NCI-H2196 (cell line): Measurements from ENCODE around the gene ARHGAP31.
"Not testable (repeated sequence)": the region's sequence is repeated elsewhere in the genome, so short reads cannot be mapped to it uniquely, and the experiment has no call there.

Experiments used
- DNase-seq: peaks from one replicate; lab custom pipeline; 2025; ENCODE audit not compliant: unreplicated experiment; lab: John Stamatoyannopoulos, UW

The ARHGAP31 gene

DNA sequence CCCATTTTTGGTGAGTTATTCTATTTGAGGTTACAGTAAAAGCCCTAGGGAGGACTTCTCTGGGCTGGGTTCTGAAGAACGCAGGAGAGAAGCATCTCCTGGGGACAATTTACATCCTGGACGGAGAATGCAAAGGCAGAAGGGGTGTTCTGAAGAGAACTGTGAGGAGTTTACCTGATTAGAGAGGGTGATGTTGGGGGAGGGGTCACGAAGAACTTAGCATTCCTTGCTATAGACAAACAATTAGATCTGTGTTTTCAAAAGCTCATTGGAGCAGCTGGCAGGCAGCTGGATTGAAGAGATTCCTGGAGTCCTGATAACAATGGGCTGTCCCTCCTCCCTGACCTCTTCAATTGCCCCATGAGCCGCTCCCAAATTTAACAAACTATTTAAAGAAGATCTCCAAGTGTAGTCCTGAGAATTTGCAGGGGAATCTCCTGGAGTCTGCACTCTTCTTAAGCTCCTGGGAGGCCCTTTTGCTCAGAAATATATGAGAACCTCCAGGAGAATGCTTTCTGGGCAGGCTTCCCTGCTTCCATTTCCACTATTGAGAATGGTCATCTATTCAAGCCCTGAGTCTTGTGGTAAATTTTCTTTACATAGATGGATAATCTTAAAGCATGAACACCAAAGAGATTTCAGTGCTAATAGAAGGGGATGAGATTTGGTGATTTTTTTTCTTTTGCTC lies 55.3 kb downstream of the ARHGAP31 start:
- DNase-seq: no peak

DNA sequence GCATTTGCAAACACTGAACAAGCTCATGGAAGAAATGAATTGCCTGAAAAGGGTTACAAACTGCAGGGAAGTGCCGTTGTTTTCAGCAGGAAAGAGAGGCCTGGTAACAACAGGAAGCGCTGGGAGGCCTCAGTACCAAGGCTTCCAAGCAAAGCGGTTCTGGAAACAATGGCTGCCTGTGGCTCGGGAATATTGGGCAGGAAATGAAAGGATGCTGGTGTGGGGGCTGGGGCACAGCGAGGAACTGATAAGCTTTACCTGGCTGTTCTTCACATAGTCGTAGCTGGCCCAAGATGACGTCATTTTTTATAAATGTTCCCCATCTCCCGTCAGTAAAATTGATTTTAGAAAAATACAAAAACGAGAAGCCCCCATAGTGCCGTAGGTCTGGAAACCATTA lies 55.9 kb downstream of the ARHGAP31 start:
- no peak for DNase-seq

DNA sequence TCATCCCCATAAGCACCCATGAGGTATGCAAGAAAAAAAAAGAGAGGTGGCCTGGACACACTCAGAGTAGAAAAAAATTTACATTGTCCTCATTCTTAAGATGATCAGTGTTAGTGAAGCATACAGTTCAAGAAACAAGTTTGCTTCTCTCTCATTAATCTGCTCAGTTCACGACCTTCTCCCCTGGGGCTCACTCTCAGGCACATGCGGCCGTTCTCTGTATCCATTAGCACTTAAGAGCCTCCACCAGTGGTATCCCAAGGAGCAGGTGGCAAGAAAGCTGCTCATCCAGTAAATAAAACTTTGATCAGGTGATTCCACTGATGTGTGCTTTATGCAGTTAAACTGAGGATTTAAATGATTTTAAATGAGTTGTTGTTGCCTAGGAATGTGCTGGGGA lies 57.4 kb downstream of the ARHGAP31 start:
- no peak for DNase-seq

DNA sequence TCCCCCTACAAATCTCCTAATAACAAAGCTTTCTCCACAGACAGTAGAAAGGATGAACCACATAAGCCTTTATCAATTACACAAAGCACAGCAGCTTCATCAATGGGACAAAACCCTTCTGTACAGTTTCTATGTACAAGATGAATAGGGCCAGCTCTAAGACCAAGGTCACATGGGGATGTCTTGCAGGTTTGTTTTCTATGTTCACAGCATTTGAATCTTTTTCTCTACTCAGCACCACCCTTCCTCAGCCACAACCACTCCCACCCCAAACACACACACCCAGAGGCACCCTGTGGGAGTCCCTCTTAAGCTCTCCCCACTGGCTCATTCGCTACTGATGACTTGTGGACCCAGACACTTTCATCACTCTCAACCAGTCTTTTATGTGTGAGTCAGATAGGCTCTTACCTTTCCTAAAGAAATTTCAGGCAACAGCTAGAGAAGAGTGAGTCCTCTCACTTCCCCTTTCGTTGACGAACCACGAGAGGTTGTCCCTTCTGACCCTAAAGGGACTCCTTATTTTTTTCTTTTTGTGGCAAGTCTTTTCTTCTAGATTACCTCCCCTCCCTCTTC lies 57.9 kb downstream of the ARHGAP31 start:
- no peak for DNase-seq

DNA sequence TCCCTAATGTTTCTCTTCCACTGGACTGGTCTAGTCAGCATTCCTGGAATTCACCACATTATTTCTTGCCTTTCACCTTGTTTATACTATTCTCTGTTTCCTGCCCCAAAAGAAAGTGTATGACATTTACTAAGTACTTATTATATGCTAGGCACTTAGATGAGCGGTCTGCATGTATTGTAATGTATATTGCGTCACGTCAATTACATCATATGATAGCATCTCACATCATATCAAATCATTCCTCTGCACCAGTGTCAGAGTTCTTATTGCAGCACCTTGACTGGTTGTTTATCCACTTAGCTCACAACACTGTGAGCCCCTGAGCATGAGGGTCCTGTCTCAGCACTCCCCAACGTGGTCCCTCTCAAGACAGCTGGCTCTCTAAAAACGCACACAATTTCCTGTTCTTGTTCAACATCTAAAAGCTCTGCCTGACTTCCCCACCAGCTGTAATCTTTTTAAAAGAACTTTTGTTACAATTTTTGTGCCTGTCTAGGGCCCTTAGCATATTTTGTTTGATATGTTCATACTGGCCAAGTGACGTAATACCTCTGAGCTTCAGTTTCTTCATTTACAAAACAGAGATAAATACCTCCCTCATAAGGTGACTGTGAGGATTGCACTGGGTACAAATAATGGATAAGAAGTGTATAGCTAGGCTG lies 58.8 kb downstream of the ARHGAP31 start:
- DNase-seq: no peak

DNA sequence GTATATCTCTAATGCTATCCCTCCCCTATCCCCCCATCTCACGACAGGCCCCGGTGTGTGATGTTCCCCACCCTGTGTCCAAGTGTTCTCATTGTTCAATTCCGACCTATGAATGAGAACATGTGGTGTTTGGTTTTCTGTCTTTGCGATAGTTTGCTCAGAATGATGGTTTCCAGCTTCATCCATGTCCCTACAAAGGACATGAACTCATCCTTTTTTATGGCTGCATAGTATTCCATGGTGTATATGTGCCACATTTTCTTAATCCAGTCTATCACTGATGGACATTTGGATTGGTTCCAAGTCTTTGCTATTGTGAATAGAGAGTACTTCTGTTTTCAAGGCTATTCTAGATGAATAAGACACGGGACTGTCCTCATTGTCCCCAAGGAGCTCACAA lies 61.4 kb downstream of the ARHGAP31 start:
- DNase-seq: not testable (repeated sequence)

DNA sequence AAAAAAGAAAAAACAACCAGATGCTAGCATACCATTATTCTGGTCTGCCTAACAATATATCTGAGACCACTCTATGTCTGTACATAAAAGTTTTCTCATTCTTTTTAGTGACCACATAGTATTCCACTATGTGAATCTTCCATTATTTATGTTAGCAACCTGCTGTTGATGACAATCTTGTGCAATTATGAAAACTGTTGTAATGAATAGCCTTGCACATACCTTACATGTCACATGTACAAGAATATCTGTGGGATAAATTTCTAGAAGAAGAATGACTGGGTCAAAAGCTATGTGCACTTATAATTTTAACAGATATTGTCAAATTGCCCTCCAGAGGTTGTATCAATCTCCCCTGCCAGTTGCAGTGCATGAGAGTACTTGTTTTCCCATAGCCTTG lies 62.5 kb downstream of the ARHGAP31 start:
- DNase-seq: no peak

DNA sequence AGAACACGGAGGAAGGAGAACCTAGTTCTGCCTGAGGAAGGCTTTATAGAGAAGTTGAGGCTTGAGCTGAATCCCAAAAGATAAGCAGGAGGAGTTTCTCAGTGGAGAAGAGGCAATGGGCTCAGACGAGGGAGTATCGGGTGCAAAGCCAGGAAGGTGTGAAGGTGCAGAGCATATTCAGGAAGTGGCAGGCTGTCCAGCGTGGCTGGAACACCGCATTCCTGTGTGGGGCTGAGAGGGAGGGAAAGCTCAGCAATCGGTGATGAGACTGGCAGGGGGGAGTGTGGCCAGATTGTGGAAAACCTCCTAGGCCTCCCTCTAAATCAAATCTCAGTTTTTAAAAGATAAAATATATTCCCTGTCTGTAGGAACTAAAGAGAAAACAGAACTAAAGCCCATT lies 63.0 kb downstream of the ARHGAP31 start:
- no peak for DNase-seq

DNA sequence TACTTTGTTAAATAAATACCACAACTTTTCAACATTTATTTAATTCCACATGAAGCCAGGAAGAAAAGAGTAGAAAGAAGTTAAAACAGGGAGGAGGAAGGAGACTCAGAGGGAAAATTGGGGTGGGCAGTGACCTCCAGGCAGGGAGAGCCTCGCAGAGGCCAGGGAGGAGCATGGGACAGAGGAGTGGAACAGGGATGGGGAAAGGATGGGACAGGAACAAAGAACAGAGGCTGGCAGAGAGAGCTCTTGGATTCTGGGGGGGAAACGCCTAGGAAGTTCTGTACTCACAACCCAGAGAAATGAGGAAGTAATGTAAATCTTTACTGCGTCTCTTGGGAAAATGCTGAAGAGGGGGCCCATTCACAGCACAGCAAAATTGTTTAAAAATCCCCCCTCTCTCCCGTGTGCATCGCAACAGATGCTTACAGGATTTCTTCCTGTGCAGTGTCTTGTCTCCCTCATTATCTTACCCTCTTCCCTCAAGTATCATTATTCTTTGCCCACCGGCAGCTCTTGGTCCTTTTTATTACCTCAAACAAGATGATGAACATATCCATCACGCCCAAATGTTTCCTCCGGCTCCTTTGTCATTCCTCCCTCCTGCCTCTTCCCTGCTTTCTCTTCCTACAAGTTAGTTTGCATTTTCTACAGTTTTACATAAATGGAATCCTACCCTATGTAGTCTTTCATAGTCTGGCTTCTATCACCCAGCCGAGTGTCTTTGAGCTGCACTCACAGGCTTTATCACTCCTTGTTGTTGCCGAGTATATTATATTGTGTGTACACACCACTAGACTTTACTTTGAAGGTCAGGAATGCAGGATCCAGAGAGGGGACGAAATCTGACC lies 65.5 kb downstream of the ARHGAP31 start:
- no peak for DNase-seq

DNA sequence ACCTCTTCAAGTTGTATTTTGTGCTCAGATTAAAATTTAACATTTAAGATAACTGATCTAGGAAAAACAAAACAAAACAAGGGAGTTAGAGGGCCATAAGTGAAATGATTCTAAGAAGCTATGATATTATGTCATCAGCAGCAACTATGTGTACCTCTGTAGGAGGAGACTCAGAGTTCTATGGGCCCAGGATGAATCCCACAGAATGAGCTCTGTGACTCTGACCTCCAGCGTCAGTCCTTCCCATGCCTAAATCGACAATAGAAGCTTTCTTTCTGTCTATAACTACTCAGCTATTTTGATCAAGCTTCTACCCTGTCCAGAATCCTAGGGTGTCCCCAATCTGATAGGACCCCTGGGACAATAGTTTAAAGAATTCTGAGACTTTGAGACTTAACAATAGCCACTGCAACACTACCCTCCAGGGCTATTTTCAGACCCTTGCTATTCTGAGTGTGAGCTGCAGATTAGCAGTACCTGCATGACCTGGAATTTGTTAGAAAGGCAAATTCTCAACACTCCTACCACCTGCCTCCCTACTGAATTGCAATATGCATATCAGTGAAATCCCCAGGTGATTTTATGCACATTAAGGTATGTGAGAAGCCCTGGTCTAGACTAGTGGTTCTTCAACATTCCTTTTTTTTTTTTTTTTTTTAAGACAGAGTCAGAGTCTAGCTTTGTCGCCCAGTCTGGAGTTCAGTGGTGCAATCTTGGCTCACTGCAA lies 66.7 kb downstream of the ARHGAP31 start:
- DNase-seq: no peak

DNA sequence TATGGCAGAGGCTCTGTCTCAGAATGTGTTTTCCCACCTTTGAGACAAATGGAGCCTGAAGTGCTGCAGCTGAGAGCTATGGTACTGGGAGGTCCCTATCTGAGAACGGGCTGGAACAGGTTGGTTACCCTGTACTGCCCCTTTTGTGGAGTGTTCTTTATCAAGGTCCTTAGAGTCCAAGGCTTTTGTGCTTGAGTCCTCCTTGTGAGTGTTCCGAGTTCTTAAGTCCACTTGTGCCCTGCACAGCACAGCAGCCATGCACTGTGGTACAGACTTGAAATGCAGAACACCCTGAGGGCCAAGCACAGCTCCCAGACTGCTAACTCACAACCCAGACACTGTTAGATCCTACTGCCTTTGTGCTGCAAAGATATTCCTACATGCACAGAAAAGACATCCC lies 67.8 kb downstream of the ARHGAP31 start:
- no peak for DNase-seq

DNA sequence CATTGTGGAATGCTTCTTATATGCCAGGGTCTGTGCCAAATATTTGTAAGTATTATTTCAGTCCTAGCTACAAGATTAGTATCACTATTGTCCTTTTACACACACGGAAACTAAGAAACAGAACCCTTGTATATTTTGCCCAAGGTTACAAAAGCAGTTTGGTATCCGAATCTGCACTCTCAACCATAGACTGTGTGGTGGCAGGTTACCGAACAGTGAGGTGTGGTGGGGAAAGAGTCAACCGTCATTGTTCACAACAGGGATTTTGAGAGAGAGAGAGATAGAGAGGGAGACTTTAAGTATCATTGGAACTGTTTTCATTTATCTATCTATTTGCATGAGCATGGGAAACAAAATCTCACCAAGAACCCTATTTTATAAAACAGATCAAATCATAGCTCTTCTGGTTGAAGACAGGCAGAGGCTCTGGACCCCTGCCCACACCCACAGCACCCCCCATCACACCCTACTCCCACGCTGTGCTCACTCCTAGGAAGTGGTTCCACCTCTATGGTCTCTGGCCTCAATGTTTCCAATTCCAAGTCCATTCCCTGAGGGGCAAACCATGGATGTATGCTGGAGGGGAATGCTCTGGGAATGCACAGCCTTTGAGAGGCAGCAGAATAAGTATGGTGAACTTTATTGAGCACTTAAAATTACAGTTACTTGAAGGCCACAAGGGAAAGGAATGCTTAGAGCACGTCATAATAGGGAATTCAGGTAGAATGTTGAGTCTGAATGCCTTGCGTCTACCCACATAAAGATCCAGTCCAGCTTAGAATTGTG lies 69.0 kb downstream of the ARHGAP31 start:
- DNase-seq: no peak

DNA sequence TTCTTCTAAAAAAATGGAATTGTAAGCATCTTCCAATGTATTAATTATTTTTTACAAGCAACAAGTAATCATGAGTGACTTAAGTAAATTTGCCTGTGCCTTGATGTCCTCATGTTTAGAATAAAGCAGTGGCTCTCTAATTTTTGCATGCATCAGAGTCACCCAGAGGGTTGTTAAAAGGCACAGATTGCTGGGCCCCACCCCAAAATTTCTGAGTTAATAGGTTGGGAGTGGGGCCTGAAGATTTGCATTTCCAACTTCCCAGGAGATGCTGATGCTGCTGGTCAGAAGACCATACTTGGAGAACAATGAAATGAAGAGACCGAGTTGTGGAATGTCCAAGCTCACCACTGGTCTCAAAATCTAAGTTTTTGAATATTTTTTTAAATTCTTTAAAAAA lies 70.2 kb downstream of the ARHGAP31 start:
- no peak for DNase-seq

DNA sequence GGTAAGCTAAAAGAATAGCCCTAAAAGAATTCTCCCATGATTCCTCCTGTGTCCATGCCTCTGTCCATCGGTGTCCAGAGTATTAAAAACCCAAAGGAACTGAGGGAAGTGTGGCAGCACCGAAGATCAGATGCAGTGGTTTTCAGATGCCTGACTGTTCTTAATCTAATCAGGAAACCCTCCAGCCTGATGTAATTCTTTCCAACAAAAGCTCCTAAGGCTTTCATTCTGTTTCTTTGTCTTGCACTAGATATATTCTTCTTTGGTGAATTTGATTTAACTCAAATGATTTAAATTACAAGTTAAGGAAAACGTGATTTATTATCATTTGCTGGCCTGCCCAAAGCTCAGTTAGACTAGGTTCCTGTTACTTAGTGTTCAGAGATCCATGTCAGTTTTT lies 71.2 kb downstream of the ARHGAP31 start:
- no peak for DNase-seq

DNA sequence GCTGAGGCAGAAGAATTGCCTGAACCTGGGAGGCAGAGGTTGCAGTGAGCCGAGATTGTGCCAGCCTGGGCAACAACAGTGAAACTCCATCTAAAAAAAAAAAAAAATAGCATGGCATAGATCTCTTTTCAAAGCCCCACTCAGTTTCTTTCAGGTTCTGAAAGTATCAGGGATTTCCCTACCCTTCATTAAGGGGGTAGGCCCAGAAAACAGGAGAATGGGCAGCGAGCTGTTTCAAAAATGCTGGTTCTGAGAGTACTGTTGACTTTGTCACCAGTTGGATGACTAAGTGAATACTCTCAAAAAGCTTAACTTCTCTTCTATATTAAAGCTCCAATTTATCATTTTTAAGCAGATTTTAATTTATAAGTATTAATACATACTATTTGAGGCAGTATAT lies 72.8 kb downstream of the ARHGAP31 start:
- no peak for DNase-seq

DNA sequence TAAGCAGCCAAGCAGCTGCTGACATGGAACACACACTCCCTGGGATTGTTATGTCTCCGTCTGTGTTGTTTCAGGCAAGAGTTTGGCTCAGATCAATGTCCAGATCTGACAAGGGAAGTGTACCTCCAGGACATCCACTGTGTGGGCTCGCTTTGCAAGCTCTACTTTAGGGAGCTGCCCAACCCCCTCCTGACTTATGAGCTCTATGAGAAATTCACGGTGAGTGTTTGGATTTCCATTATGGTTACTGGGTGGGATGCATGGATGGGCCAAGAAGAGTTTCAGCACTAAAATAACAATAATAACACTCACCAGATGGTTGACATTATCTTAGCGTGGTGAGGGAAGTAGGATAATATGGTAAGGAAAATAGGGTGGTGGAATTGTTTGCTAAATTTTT lies 74.1 kb downstream of the ARHGAP31 start:
- no peak for DNase-seq

DNA sequence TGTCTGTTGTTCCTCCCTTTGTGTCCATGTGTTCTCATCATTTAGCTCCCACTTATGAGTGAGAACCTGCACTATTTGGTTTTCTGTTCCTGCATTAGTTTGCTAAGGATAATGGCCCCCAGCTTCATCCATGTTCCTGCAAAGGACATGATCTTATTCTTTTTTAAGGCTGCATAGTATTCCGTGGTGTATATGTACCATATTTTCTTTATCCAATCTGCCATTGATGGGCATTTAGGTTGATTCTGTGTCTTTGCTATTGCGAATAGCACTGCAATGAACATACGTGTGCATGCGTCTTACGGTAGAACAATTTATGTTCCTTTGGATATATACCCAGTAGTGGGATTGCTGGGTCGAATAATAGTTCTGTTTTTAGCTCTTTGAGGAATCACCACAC lies 77.6 kb downstream of the ARHGAP31 start:
- DNase-seq: not testable (repeated sequence)

DNA sequence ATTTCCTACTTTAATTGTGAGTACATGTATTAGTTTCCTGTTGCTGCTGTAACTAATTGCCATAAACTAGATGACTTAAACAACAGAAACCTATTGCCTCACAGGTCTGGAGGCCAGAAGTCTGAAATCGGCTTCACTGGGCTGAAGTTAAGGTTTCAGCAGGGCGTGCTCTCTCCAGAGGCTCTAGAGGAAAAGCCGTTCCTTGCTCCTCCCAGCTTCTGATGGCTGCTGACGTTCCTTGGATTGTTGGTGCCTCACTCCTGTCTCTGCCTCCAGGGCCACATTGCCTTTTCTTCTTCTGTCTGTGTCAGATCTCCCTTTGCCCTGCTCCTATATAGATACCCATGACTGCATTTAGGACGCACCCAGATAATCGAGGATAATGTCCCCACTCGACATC lies 80.9 kb downstream of the ARHGAP31 start:
- DNase-seq: no peak

DNA sequence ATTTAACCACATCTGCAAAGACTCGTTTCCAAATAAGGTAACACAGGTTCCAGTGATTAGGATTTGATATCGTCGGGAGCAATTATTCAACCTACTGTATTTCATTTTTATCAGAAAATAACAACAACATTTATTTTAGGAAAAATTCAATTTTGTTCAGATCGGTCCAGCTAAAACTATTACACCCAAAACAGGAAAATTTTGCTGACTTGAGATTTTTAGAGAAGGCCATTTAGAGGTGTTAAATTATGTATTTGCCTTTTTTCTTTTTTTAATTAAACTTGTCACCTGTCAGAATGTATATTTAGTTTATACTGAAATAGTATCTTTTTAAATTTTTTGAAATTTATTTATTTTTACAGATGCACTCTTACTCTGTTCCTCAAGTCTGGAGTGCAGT lies 81.3 kb downstream of the ARHGAP31 start:
- DNase-seq: no peak

DNA sequence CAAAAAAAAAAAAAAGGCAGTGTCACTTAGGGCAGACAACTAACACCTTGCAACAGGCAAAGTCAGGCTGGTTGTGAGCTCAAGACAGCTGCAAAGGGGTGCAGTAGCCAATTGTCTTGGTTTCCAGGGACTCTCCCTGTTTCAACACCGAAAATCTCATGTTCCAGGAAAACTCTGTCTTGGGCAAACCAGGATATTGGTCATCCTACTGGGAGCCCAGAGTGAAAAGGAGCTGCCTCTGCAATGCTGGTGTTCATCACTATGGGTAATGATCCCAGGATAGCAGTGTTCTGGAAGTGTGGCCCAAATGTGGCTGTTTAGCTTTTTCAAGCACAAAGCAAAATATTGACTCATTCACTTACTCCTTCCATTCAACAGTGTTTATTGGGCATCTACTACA lies 82.6 kb downstream of the ARHGAP31 start:
- no peak for DNase-seq
